Natural killer cell treated with Interleukin-12 subunit alpha and Interleukin-12 subunit beta and Interleukin-15 and Interleukin-18, amount 100 ng/mL, for 72 hours (primary cell): ENCODE data around the gene BAHD1. TPM values are rescaled to one million over a fixed set of nuclear protein-coding genes. Genes with fewer than 3 reads are reported as not detected.

ENCODE experiments used
- ATAC-seq, 2 donors: fragments of 150-1000 bp; cut with Tn5 transposase in 1 of 2; sonication (Bioruptor Pico), chemical (Tn5 transposase) in 1 of 2; 2 replicates each; pipeline ENCODE4 v1.10.0; 2021
- DNase-seq: peaks from one replicate; pipeline ENCODE4 v3.0.0; 2022; ENCODE audit warnings: low spot score
- H3K27ac Mint-ChIP-seq, 2 donors: 1 replicate in 1 of 2; 2 replicates in 1 of 2; pipeline ENCODE4 v1.8.0; 2022; ENCODE audit warnings: mixed read lengths in 2 of 2, mild to moderate bottlenecking in 1 of 2, moderate library complexity in 1 of 2
- H3K27me3 Mint-ChIP-seq, 2 donors: 1 replicate in 1 of 2; 2 replicates in 1 of 2; pipeline ENCODE4 v1.8.0; 2022; ENCODE audit warnings: mixed read lengths in 2 of 2
- H3K36me3 Mint-ChIP-seq: one replicate; pipeline ENCODE4 v1.8.0; 2022; ENCODE audit warnings: mixed read lengths
- H3K4me1 Mint-ChIP-seq, 2 donors: 1 replicate in 1 of 2; 2 replicates in 1 of 2; pipeline ENCODE4 v1.8.0; 2022; ENCODE audit warnings: low read depth in 2 of 2, mixed read lengths in 2 of 2, mild to moderate bottlenecking in 1 of 2
- H3K4me3 Mint-ChIP-seq: one replicate; pipeline ENCODE4 v1.8.0; 2022; ENCODE audit warnings: mixed read lengths
- H3K9me3 Mint-ChIP-seq: 2 replicates; pipeline ENCODE4 v1.8.0; 2022; ENCODE audit warnings: mixed read lengths
- total RNA-seq, 2 donors: library from RNA; stranded (reverse); gene quantifications; one replicate each; pipeline ENCODE4 v1.2.3, GENCODE V29; 2022

BAHD1 gene
- total RNA-seq, 2 donors from 2014 or later = 27.9 to 29.2 TPM

DNA sequence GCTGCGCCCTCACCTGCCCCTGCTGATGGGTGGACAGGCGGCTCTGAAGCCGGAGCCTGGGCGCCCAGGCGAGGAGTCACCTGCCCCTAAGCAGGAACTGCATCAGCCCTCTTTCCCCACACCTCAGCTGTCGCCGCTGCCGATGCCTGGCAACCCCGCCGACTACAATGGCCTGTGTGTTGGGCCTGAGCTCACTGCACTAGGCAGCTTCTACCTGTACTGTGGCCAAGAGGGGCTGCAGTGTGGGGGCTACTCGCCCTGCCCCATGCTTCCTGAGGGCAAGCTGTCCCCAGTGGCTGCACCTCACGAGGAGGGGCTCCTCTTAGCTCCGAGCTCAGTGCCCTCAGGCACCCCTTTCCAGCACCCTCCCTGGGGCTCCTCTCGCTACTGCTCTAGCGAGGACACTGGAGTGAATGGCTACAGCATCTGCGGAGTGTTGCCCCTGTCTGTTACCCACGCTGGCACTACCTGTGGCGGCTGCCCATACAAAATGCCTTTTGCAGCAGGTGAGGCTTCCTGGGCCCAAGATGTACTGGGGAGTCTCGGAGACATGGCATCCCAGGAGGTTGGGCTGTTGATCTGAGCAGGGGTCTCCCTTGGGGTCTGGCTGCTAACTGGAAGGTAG lies 18.8 kb downstream of the BAHD1 start:
- no peaks in the 10 kb centered on the region for H3K27me3 Mint-ChIP-seq
- no peak overlapping the region for H3K27ac Mint-ChIP-seq
- H3K9me3 Mint-ChIP-seq = no peaks in the 10 kb centered on the region
- peaks cover 19% of the 10 kb centered on the region in 2 donors for H3K4me1 Mint-ChIP-seq
- no peak for DNase-seq
- ATAC-seq = no peak
- H3K4me3 Mint-ChIP-seq = no peak overlapping the region
- no peaks in the 10 kb centered on the region for H3K36me3 Mint-ChIP-seq

DNA sequence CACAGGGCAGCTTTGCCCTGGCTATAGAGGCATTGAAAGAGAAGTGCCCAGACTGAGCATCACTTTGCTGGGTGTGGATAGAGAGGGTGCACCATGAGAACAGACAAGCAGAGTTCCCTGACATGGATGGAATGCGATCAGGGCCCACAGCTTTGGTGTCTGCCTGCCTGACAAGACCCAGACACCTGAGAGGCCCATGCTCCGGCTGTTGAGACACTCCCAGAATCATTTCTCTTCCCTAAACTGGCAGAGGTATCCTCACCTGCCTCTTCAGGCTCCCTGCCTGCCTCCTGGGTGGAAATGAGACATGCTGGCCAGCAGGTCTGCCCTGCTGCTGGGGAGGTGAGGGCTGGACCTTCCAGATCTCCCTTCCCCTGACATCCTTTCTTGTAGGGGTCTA lies 19.7 kb downstream of the BAHD1 start:
- Mint-ChIP-seq H3K4me1 (peaks cover 10 to 12% of the 10 kb centered on the region in 2 donors), H3K27ac (no peak overlapping the region), H3K27me3 (no peaks in the 10 kb centered on the region), H3K4me3 (no peak overlapping the region), H3K36me3 (no peaks in the 10 kb centered on the region), H3K9me3 (no peaks in the 10 kb centered on the region)
- ATAC-seq = no peak
- DNase-seq = no peak

DNA sequence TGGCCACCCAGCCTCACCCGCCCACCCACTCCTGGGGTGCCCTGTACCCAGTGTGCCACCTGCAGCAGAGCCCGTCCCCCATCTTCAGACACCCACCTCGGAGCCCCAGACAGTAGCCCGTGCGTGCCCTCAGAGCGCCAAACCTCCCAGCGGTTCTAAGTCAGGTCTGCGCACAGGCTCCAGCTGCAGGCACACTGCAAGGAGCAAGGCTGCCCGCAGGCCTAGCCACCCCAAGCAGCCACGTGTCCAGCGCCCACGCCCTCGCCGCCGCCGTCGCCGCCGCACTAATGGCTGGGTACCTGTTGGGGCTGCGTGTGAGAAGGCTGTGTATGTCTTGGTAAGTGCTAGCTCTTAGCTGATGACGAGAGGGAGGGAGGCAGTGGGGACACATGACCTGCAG lies 21.2 kb downstream of the BAHD1 start:
- H3K36me3 Mint-ChIP-seq = no peaks in the 10 kb centered on the region
- no peaks in the 10 kb centered on the region for H3K9me3 Mint-ChIP-seq
- DNase-seq = no peak
- peaks cover 3 to 4% of the 10 kb centered on the region in 2 donors for H3K4me1 Mint-ChIP-seq
- H3K4me3 Mint-ChIP-seq = no peak overlapping the region
- H3K27me3 Mint-ChIP-seq = no peaks in the 10 kb centered on the region
- ATAC-seq = no peak
- H3K27ac Mint-ChIP-seq = no peak overlapping the region

DNA sequence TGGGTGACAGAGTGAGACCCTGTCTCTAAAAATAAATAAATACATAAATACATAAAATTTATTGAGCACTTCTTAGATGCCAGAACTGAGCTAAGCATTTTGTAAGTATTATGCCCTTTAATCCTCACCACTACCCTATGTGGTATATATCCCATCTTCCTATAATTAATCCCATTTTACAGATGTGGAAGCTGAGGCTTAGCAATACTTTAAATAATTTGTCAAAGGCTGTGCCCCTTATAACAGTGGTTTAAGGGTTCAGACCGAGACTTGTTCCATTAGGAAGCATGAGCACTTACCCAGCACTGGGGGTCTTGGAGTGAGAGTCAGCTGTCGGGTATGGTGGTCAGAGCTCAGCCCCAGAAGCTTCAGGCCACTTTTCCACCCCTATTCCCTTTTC lies 22.5 kb downstream of the BAHD1 start:
- Mint-ChIP-seq H3K27ac (no peak overlapping the region), H3K36me3 (no peaks in the 10 kb centered on the region)
- ATAC-seq = no peak

DNA sequence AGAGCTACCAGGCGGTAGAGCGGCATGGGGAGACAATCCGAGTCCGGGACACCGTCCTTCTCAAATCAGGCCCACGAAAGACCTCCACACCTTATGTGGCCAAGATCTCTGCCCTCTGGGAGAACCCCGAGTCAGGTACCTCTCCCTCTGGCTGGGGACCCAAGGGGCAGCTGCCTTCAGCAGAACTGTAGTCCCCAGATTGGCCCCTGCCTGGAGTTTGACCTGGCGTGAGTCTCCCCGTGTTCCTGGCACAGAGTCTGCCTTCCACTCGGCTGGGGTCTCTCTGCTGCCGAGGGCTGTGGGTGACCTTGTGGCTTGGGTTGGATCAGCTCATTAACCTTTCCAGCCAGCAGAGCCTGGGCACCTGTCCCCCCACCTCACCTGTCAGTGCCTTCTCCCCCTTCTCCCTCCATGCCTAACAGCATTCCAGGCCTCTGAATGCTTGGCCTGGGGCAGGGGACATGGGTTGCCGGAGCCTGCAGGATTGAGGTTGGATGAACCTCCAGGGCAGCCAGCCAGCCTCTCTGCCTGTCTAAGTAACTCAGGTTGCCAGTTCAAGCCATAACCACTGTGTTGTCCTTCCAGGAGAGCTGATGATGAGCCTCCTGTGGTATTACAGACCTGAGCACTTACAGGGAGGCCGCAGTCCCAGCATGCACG lies 23.3 kb downstream of the BAHD1 start:
- H3K4me1 Mint-ChIP-seq = peaks cover 0 to 3% of the 10 kb centered on the region in 2 donors
- no peaks in the 10 kb centered on the region for H3K9me3 Mint-ChIP-seq
- H3K36me3 Mint-ChIP-seq = no peaks in the 10 kb centered on the region
- H3K4me3 Mint-ChIP-seq = no peak overlapping the region
- no peaks in the 10 kb centered on the region for H3K27me3 Mint-ChIP-seq
- DNase-seq (no peak), ATAC-seq (no peak)
- no peak overlapping the region for H3K27ac Mint-ChIP-seq

More for the DNA sequence above, 22.5 kb downstream of the BAHD1 start:
- Mint-ChIP-seq H3K4me1 (peaks cover 0 to 3% of the 10 kb centered on the region in 2 donors), H3K9me3 (no peaks in the 10 kb centered on the region), H3K4me3 (no peak overlapping the region), H3K27me3 (no peaks in the 10 kb centered on the region)
- no peak for DNase-seq

DNA sequence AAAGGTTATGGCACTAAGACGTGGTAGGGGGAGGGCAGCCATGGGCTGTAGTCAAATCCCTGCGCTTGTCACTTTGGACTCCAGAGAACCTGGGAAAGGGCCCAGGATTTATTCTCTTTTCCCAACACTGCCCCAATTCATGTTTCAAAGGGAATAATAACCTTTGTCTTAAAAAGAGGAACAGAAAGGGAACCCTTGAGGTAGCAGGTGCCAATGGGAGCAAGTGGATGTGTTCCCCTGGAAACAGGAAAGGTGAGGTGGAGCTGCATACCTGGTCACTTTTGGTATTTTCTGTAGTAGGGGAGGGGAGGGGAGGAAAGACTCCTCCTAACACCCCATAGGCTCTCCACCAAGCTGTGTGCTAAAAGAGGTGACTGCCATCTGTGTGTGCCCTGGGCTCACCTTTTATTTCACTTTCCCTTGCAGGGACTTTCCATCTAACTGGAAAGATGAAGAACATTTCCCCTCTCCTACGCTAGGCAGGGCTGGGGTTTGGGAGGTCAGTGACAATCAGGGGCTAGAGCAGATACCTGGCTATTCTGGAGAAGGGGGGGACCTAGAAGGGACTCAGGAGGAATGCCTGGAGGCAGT lies 23.9 kb downstream of the BAHD1 start:
- H3K9me3 Mint-ChIP-seq = no peaks in the 10 kb centered on the region
- no peaks in the 10 kb centered on the region for H3K27me3 Mint-ChIP-seq
- ATAC-seq (no peak), DNase-seq (no peak)
- H3K27ac Mint-ChIP-seq = no peak overlapping the region
- no peak overlapping the region for H3K4me3 Mint-ChIP-seq
- no peaks in the 10 kb centered on the region for H3K36me3 Mint-ChIP-seq
- H3K4me1 Mint-ChIP-seq = peaks cover 0 to 3% of the 10 kb centered on the region in 2 donors

DNA sequence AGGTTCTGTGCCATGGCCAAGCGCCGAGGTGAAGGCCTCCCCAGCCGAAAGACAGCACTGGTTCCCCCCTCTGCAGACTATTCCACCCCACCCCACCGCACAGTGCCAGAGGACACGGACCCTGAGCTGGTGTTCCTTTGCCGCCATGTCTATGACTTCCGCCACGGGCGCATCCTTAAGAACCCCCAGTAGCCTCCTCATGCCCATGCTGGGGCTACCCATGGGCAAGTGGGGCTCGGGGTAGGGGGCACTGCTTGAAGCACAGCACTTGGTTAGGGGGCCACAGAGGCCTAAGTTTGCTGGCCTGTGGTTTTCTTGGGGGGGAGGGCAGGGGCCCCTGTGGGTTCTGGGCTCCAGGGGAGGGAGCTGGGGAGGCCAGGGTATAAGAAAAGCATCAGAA lies 25.2 kb downstream of the BAHD1 start:
- Mint-ChIP-seq H3K27me3 (no peaks in the 10 kb centered on the region), H3K4me3 (no peak overlapping the region), H3K9me3 (no peaks in the 10 kb centered on the region), H3K36me3 (no peaks in the 10 kb centered on the region), H3K27ac (no peak overlapping the region), H3K4me1 (no peaks in the 10 kb centered on the region)
- ATAC-seq = no peak
- no peak for DNase-seq

DNA sequence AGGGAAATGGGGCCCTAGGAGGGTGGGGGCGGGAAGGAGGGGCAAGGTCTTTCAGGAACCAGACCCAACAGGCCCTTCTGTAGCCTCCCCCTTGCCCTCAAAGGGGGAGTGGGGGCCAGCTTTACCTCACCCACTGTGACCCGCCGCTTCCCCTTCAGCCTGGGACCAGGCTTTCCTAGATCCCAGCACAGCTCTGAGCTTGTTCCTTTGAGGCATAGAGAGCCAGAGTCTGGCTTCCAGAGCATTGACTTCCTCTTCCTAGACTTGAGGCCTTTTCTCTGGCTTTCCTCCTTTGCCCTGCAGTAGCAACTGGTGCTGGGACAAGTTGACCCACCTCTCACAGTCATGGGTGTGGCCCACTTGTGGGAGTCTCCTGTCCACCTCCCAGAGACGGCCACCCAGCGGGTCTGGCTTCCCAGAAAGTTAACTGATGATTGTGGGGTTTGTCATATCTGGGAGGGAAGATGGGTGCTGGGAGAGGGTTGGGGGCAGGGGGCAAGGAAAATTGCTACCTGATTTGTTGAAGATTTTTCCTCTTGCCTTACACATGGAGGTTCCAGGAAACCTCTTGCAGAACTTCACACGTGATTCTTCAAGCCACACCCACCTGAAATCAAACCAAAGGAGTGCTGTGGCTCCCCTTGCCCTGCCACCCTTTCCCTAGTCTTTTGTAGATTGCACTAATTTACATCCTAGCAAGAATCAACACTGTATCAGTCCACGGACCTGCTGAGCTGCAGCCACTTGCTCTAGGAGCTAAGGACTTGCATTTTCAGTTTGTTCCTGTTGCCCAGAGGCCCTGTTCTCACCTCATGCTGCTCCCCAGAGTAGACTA lies 25.9 kb downstream of the BAHD1 start:
- Mint-ChIP-seq H3K27ac (peak overlapping the region in 1 of 2 donors; percentile 81), H3K4me3 (no peak overlapping the region), H3K27me3 (no peaks in the 10 kb centered on the region), H3K36me3 (no peaks in the 10 kb centered on the region), H3K4me1 (peaks cover 2 to 3% of the 10 kb centered on the region in 2 donors), H3K9me3 (no peaks in the 10 kb centered on the region)
- ATAC-seq (no peak), DNase-seq (no peak)

DNA sequence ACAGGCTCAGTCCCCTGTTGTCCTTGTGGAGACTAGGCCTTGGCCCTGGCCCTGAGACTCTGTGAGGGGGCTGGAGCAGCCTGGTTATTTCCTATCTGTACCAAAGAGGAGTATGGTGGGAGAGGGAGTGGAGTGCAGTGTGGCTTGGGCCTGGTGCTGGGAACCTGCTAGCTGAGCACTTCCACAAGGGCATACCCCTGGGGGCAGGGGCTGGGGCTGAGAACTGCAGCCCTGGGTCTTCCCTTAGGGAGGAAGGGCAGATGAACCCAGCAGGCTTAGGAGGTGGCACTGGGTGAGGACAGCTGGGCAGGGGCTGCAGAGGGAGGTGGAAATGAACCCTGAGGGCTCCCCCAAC lies 26.5 kb downstream of the BAHD1 start:
- peaks cover 5 to 6% of the 10 kb centered on the region in 2 donors for H3K4me1 Mint-ChIP-seq
- no peak overlapping the region for H3K4me3 Mint-ChIP-seq
- ATAC-seq (no peak), DNase-seq (no peak)
- no peaks in the 10 kb centered on the region for H3K27me3 Mint-ChIP-seq
- H3K9me3 Mint-ChIP-seq = no peaks in the 10 kb centered on the region
- peak overlapping the region; percentile 18 to 81 for H3K27ac Mint-ChIP-seq
- H3K36me3 Mint-ChIP-seq = no peaks in the 10 kb centered on the region

DNA sequence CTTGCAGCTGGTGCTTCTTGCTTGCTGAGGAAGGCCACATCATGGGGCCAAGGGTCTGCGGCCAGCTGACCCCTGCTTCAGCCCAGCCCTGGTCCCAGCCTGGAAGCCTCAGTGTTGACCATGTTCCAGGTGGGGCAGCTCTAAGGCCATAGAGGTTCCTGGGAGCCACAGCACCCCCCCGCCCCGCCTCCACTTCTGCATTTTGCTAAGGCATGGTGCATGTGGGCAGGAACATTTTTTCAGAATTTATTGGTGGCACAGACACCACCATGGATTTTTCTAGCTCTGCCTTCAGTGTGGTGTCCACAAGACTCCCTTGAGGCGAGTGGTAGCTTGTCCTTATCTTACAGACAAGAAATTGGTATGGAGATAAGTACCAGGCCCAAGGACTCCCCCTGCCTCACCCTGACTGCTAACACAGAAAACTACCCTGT lies 28.2 kb downstream of the BAHD1 start:
- ATAC-seq (no peak), DNase-seq (no peak)
- no peaks in the 10 kb centered on the region for H3K27me3 Mint-ChIP-seq
- no peak overlapping the region for H3K4me3 Mint-ChIP-seq
- peaks cover 6 to 9% of the 10 kb centered on the region in 2 donors for H3K4me1 Mint-ChIP-seq
- no peak overlapping the region for H3K27ac Mint-ChIP-seq
- no peaks in the 10 kb centered on the region for H3K36me3 Mint-ChIP-seq
- no peaks in the 10 kb centered on the region for H3K9me3 Mint-ChIP-seq

DNA sequence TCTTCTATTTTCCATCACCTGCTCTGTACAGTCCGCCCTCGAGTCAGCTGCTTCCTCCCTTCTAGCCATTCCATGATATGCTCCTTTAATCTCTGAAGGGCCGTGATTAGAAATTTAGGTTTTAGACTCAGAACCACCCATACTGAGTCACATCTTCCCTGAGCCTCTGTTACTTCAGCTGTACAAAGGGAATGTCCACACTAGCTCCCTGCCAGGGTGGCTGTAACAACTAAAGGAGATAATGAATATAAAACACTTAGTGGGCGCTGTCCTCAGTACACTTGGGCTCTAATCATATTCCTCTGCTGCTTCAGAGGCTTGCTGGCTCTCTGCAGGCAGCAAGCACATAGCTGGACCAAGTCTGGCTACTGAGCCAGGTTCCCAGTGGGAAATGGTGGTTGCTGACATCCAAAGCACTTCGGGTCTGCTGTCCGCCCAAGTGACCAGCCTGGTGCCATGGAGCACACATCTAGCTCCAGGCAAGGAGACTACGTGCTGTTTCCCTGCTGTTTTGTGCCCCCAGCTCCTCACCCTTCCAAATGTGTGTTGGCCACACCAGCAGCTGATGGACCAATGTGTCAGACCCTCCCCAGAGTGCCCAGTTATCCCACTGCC lies 29.1 kb downstream of the BAHD1 start:
- H3K36me3 Mint-ChIP-seq = no peaks in the 10 kb centered on the region
- peak overlapping the region; percentile 45 for H3K4me3 Mint-ChIP-seq
- H3K27ac Mint-ChIP-seq = peak overlapping the region; percentile 0 to 50
- DNase-seq (no peak), ATAC-seq (no peak)
- no peaks in the 10 kb centered on the region for H3K9me3 Mint-ChIP-seq
- H3K27me3 Mint-ChIP-seq = no peaks in the 10 kb centered on the region
- peaks cover 6 to 9% of the 10 kb centered on the region in 2 donors for H3K4me1 Mint-ChIP-seq

DNA sequence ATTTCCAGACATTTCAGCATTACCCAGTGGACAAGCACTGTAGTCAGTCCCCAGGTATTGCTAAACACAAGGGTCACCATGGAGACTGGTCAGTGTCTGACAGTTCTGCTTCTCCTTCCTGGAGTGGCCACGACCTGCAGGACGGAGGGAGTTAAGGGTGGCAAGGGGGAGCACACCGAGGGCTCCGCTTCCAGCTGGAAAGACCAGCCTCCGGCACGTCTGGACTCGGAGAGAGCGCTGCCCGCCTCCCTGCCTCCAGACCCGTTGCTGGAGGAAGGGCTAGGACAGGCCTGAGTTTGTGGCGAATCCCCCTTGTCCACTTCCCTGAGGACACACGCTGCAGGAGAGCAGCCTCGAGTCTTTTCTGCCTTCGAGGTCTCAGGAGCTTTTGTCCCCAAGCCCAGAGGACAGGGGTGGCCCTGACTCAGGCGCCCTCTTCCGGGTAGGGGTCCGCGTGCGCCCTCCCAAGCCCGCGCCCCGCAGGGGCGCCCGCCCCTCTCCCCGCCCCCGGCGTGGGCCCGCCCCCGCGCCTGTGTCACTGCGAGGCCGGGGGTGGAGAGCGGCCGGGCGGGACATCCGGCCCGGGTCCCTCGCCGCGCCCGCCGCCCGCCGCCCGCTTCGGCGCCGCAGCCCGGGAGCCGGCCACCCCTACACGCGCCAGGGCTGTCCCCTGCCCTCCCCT lies 29.8 kb downstream of the BAHD1 start, which contains the start of gene CHST14:
TSS of gene CHST14 (plus strand) at position 562 of the 682 bp plus-strand sequence. CDS start 230 bp downstream, outside the sequence.
- no peaks in the 10 kb centered on the region for H3K36me3 Mint-ChIP-seq
- H3K27ac Mint-ChIP-seq = peak within 1 kb of the TSS; percentile 64 to 92
- ATAC-seq (peak; percentile 90 to 91), DNase-seq (peak; percentile 75)
- peaks cover 6 to 9% of the 10 kb centered on the region in 2 donors for H3K4me1 Mint-ChIP-seq
- H3K9me3 Mint-ChIP-seq = no peaks in the 10 kb centered on the region
- H3K4me3 Mint-ChIP-seq = peak within 1 kb of the TSS; percentile 92
- H3K27me3 Mint-ChIP-seq = no peaks in the 10 kb centered on the region
